ENCODE results near the gene LRRC47.

Gene LRRC47

DNA sequence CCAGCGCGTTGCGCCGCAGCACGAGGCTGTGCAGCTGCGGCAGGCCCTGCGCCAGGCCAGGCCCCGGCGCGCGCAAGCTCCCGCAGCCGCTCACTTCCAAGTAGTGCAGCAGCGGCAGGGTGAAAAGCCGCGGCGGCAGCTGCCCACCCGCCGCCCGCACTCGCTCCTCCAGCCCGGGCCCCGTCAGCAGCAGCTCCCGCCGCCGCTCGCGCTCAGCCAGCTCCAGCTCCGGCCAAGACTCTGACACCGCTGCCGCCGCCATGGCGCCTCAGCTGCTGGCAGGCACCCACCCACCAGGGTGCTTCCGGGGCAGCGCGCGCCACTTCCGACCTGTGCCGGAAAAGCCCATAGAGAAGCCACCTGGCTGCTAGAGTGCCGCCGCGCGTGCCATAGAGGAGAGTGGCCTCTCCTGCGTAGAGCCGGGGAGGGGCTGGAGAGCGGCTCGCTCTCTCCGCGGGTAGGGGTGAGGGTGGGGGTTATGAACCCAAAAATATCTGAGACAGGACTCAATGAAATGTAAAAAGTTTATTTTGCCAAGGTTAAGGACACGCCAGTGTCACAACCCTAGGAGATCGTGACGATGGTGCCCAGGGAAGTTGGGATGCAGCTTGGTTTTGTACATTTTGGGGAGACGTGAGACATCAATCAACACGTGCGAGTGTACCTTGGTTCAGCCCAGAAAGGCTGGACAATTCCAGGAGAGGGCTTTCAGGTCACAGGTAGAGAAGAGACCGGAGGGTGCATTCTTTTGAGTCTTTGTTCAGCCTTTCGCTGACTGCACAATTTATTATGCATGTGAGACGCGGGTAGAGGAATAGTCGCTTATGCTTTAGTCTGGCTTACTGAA, at the start of gene LRRC47:
TSS of gene LRRC47 (minus strand) at position 284 of the 847 bp plus-strand sequence. CDS start at position 262, 22 bp downstream.
- peak within 1 kb of the TSS; percentile 88 for H3K4me3 ChIP-seq (ENCODE audit: low read depth, low read length)
- peak; percentile 94 for DNase-seq (ENCODE audit: low read depth)
- TF ChIP-seq, protein P1, sequence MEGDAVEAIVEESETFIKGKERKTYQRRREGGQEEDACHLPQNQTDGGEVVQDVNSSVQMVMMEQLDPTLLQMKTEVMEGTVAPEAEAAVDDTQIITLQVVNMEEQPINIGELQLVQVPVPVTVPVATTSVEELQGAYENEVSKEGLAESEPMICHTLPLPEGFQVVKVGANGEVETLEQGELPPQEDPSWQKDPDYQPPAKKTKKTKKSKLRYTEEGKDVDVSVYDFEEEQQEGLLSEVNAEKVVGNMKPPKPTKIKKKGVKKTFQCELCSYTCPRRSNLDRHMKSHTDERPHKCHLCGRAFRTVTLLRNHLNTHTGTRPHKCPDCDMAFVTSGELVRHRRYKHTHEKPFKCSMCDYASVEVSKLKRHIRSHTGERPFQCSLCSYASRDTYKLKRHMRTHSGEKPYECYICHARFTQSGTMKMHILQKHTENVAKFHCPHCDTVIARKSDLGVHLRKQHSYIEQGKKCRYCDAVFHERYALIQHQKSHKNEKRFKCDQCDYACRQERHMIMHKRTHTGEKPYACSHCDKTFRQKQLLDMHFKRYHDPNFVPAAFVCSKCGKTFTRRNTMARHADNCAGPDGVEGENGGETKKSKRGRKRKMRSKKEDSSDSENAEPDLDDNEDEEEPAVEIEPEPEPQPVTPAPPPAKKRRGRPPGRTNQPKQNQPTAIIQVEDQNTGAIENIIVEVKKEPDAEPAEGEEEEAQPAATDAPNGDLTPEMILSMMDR (IDR thresholded peaks at IDR 0.05; ENCODE audit: low read depth, low read length), result no peak
- TF ChIP-seq POLR2A (IDR thresholded peaks at IDR 0.05; ENCODE audit: extremely low read depth, insufficient read length) (peak; percentile 63), MYC (IDR thresholded peaks at IDR 0.05; ENCODE audit: low read depth, low read length) (peak; percentile 80)
- TF ChIP-seq, protein P2, sequence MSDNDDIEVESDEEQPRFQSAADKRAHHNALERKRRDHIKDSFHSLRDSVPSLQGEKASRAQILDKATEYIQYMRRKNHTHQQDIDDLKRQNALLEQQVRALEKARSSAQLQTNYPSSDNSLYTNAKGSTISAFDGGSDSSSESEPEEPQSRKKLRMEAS (IDR thresholded peaks at IDR 0.05; ENCODE audit: low read depth, low read length), result peak; percentile 80

DNA sequence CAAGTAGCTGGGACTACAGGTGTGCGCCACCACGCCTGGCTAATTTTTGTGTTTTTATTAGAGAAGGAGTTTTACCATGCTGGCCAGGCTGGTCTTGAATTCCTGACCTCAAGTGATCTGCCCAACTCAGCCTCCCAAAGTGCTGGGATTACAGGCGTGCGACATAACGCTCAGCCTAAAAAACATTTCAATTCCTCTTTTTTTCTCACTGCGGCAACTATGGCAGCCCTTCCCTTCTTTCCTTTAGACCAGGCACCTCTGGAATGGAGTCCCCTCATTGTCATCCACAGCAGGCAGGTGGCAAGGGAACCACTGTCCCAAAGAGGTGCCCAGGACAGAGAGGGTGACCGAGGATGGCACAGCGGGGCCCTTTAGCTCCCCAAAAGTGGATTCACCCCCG, 46.6 kb upstream of the LRRC47 start:
- DNase-seq (ENCODE audit: low read depth), result no peak
- no peak overlapping the region for H3K4me3 ChIP-seq (ENCODE audit: low read depth, low read length)
- no peak for TF ChIP-seq POLR2A (IDR thresholded peaks at IDR 0.05; ENCODE audit: extremely low read depth, insufficient read length)
- no peak for TF ChIP-seq MYC (IDR thresholded peaks at IDR 0.05; ENCODE audit: low read depth, low read length)
- TF ChIP-seq, protein P1 (IDR thresholded peaks at IDR 0.05; ENCODE audit: low read depth, low read length), result no peak
- TF ChIP-seq, protein P2 (IDR thresholded peaks at IDR 0.05; ENCODE audit: low read depth, low read length), result no peak

DNA sequence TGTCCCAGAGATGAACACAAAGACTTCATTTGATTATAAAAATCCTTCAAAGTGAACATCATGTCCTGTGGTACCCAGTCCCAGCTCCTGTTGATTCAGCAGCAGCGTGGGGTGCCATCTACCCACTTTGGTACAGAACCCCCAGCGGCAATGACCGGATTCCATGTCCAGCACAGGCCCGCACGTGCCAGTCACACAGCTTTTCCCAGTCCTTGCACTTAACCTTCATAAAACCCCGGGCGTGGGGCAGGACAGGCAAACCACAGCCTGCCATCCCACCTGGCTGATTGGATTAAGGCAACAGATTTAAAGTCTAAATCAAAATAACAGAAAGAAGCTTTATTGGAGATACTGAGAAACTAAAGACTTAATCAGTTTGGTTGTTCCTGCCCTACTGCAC, 45.2 kb upstream of the LRRC47 start:
- no peak for DNase-seq (ENCODE audit: low read depth)
- TF ChIP-seq MYC (IDR thresholded peaks at IDR 0.05; ENCODE audit: low read depth, low read length), result no peak
- TF ChIP-seq POLR2A (IDR thresholded peaks at IDR 0.05; ENCODE audit: extremely low read depth, insufficient read length), result no peak
- TF ChIP-seq, protein P1 (IDR thresholded peaks at IDR 0.05; ENCODE audit: low read depth, low read length), result no peak
- TF ChIP-seq, protein P2 (IDR thresholded peaks at IDR 0.05; ENCODE audit: low read depth, low read length), result no peak

DNA sequence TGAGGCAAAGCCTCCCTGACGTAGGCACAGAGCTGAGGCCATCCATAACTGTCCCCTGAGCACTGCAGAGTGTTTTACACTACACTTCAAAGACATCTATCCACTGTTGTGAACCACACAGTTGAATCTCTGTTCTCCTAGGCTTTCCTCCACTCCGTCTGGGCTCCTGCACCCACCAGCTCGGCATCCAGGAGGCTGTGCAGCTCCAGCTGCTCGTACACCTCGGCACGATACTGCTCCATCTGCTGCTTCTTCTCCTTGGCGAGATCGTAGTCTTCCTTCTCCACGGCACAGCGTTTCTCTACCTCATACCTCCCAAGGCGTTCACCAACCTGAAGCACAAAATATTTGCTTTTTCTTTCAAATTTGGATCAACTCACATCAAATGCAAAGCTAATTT, 42.5 kb upstream of the LRRC47 start:
- DNase-seq (ENCODE audit: low read depth), result no peak
- no peak overlapping the region for H3K4me3 ChIP-seq (ENCODE audit: low read depth, low read length)
- TF ChIP-seq MYC (IDR thresholded peaks at IDR 0.05; ENCODE audit: low read depth, low read length) (no peak), POLR2A (IDR thresholded peaks at IDR 0.05; ENCODE audit: extremely low read depth, insufficient read length) (no peak)
- TF ChIP-seq, protein P2 (IDR thresholded peaks at IDR 0.05; ENCODE audit: low read depth, low read length), result no peak
- TF ChIP-seq, protein P1 (IDR thresholded peaks at IDR 0.05; ENCODE audit: low read depth, low read length), result no peak

More for the DNA sequence above, 45.2 kb upstream of the LRRC47 start:
- no peak overlapping the region for H3K4me3 ChIP-seq (ENCODE audit: low read depth, low read length)

DNA sequence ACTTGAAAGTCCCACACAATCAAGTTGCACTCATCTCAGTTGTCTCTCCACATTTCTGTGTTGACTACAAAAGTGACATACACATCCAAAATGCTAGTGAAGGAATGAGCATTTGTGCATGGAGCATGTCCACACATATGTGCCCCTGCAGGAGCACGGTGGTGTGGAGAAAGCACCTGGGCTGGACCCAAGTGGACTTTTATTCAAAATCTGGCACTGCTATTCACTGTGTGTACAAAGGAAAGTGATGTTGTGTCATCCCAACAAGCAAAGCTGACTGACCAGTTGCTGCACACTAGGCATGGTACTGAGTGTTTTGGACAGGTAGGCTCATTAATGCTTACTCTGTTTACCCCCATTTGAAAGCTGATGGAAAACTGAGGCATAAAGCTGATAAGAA, 41.4 kb upstream of the LRRC47 start:
- TF ChIP-seq MYC (IDR thresholded peaks at IDR 0.05; ENCODE audit: low read depth, low read length) (no peak), POLR2A (IDR thresholded peaks at IDR 0.05; ENCODE audit: extremely low read depth, insufficient read length) (no peak)
- TF ChIP-seq, protein P1 (IDR thresholded peaks at IDR 0.05; ENCODE audit: low read depth, low read length), result no peak
- TF ChIP-seq, protein P2 (IDR thresholded peaks at IDR 0.05; ENCODE audit: low read depth, low read length), result no peak
- no peak overlapping the region for H3K4me3 ChIP-seq (ENCODE audit: low read depth, low read length)
- DNase-seq (ENCODE audit: low read depth), result no peak

Measured in NB4 (cell line).